ENCODE results near the gene GANC.
"Not testable (repeated sequence)": the region's sequence is repeated elsewhere in the genome, so short reads cannot be mapped to it uniquely, and the experiment has no call there.

GANC gene

GRCh38 chr15:42285034-42285433 is 12.0 kb downstream of the GANC start:
- DNase-seq, result no peak

- no peak for DNase-seq
These were observed 13.5 kb downstream of the GANC start for GRCh38 chr15:42286445-42287029.

GRCh38 chr15:42287931-42288330 is 14.9 kb downstream of the GANC start:
- DNase-seq, result no peak

GRCh38 chr15:42289166-42289565 is 16.2 kb downstream of the GANC start:
- DNase-seq, result no peak

GRCh38 chr15:42301004-42301403 is 28.0 kb downstream of the GANC start:
- DNase-seq, result not testable (repeated sequence)

- no peak for DNase-seq
These were observed 33.7 kb downstream of the GANC start for GRCh38 chr15:42306681-42307080.

- DNase-seq, result peak; percentile 21
These were observed 40.5 kb downstream of the GANC start for GRCh38 chr15:42313463-42313862.

- no peak for DNase-seq
These were observed 41.8 kb downstream of the GANC start for GRCh38 chr15:42314818-42315217.

- no peak for DNase-seq
These were observed 42.5 kb downstream of the GANC start for GRCh38 chr15:42315521-42315920.

GRCh38 chr15:42316282-42316805 is 43.3 kb downstream of the GANC start:
- DNase-seq, result not testable (repeated sequence)

GRCh38 chr15:42319206-42319605 is 46.2 kb downstream of the GANC start:
- DNase-seq, result no peak

- no peak for DNase-seq
These were observed 51.3 kb downstream of the GANC start for GRCh38 chr15:42324308-42324707.

GRCh38 chr15:42329161-42329560 is 56.2 kb downstream of the GANC start:
- no peak for DNase-seq

- DNase-seq, result no peak
These were observed 57.0 kb downstream of the GANC start for GRCh38 chr15:42329992-42330391.

GRCh38 chr15:42331235-42331634 is 58.2 kb downstream of the GANC start:
- no peak for DNase-seq

- DNase-seq, result no peak
These were observed 59.3 kb downstream of the GANC start for GRCh38 chr15:42332331-42332730.

GRCh38 chr15:42335074-42335473 is 62.1 kb downstream of the GANC start:
- no peak for DNase-seq

- DNase-seq, result not testable (repeated sequence)
These were observed 63.6 kb downstream of the GANC start for GRCh38 chr15:42336650-42337049.

GRCh38 chr15:42337104-42337503 is 64.1 kb downstream of the GANC start:
- not testable (repeated sequence) for DNase-seq

GRCh38 chr15:42338500-42338899 is 65.5 kb downstream of the GANC start:
- no peak for DNase-seq

- no peak for DNase-seq
These were observed 70.7 kb downstream of the GANC start for GRCh38 chr15:42343596-42344232.

GRCh38 chr15:42344763-42345162 is 71.8 kb downstream of the GANC start:
- DNase-seq, result no peak

GRCh38 chr15:42345504-42345903 is 72.5 kb downstream of the GANC start:
- no peak for DNase-seq

- DNase-seq, result no peak
These were observed 75.1 kb downstream of the GANC start for GRCh38 chr15:42348083-42348482.

GRCh38 chr15:42349186-42349585 is 76.2 kb downstream of the GANC start:
- DNase-seq, result no peak

Data from NCI-H526 treated with DMSO at 0.1 percent for 48 hours (cell line).